ENCODE data around the gene NATD1. TPM values are rescaled to one million over a fixed set of nuclear protein-coding genes. Genes with fewer than 3 reads are reported as not detected.

NATD1 gene
- total and polyA plus RNA-seq, 2 of the 8 experiments (the other 6 are each of a cell fraction or from before 2014, with no cell fraction given): 5.4 to 8.4 TPM

GRCh38 chr17:21249086-21249795, 4.0 kb downstream of the NATD1 start:
- Histone ChIP-seq H3K27ac (ENCODE audit: low read depth, low read length) (no peak overlapping the region), H4K20me1 (replicated peaks in 1 of 2; ENCODE audit: control insufficient read depth in 1 of 2, insufficient read depth in 2 of 2, low read length in 2 of 2) (peaks cover 0 to 8% of the 10 kb centered on the region in 2 experiments), H3K9ac (replicated peaks in 1 of 4; ENCODE audit: extremely low read depth in 1 of 4, low read depth in 3 of 4, low read length in 3 of 4) (no peak overlapping the region), H3K79me2 (ENCODE audit: control insufficient read depth in 1 of 2, insufficient read depth in 2 of 2, low read length in 2 of 2) (no peaks in the 10 kb centered on the region), H3K27me3 (replicated peaks in 1 of 4; ENCODE audit: control insufficient read depth in 3 of 4, extremely low read depth in 1 of 4, insufficient read depth in 3 of 4, low read length in 3 of 4) (peaks cover 0 to 6% (median 4%) of the 10 kb centered on the region in 4 experiments; a peak in 2 of 7 replicates), H3K9me3 (ENCODE audit: insufficient read depth in 2 of 2, low read depth in 1 of 2, low read length in 1 of 2) (no peaks in the 10 kb centered on the region), H3K4me1 (replicated peaks in 1 of 4; ENCODE audit: control insufficient read depth in 3 of 4, insufficient read depth in 4 of 4, low read length in 3 of 4) (peaks cover 0 to 9% (median 4%) of the 10 kb centered on the region in 4 experiments; a peak in 5 of 7 replicates), H3K79me1 (ENCODE audit: low read depth, low read length) (peaks cover 5% of the 10 kb centered on the region), H4K5ac (ENCODE audit: insufficient read length, low read depth, low read length) (no peak overlapping the region), H2BK12ac (ENCODE audit: low read depth, low read length) (no peak overlapping the region), H2BK15ac (ENCODE audit: low read length) (no peak overlapping the region), H3K36me3 (ENCODE audit: control insufficient read depth in 2 of 4, insufficient read depth in 4 of 4, low read length in 3 of 4) (no peaks in the 10 kb centered on the region), H3K18ac (ENCODE audit: extremely low read depth, low read length) (no peak overlapping the region), H2AK5ac (ENCODE audit: low read depth, low read length) (no peak overlapping the region), H3K23me2 (ENCODE audit: low read depth, low read length) (peaks cover 6% of the 10 kb centered on the region; the same call in 1 of the 2 replicates), H3K4me3 (ENCODE audit: extremely low read depth in 1 of 4, insufficient read depth in 2 of 4, low read depth in 3 of 4, low read length in 4 of 4) (no peak overlapping the region), H2AFZ (ENCODE audit: low read length) (no peak overlapping the region), H3K14ac (ENCODE audit: insufficient read length) (no peak overlapping the region), H4K91ac (replicated peaks; ENCODE audit: insufficient read length, low read length) (no peak overlapping the region), H3K4ac (replicated peaks; ENCODE audit: insufficient read length, low read depth, low read length) (no peak overlapping the region), H2BK20ac (ENCODE audit: low read length) (no peak overlapping the region), H4K8ac (ENCODE audit: extremely low read depth, insufficient read depth, low read length) (no peak overlapping the region), H3K4me2 (ENCODE audit: insufficient read depth in 1 of 2, low read depth in 2 of 2, low read length in 2 of 2) (no peak overlapping the region), H3K23ac (ENCODE audit: insufficient read length) (no peak overlapping the region), H3K56ac (replicated peaks; ENCODE audit: insufficient read length, low read depth, low read length) (no peak overlapping the region), H2BK5ac (ENCODE audit: low read depth, low read length) (no peak overlapping the region), H2BK120ac (replicated peaks; ENCODE audit: low read depth, low read length) (no peak overlapping the region)
- TF ChIP-seq POLR2A (IDR thresholded peaks at IDR 0.05; ENCODE audit: control extremely low read depth in 1 of 2, low read depth in 2 of 2, low read length in 2 of 2): no peak
- 91% methylated on average over 12 of the region's 12 CpGs; no CpG with 5 or more reads in 1 of the 2 experiments for WGBS, 2 experiments (ENCODE audit: extremely low coverage in 1 of 2, insufficient coverage in 1 of 2, insufficient read length in 1 of 2, insufficient replicate concordance in 2 of 2, low coverage in 1 of 2, low lambda C conversion rate in 2 of 2, missing lambda C conversion rate in 1 of 2)
- ChIA-PET CTCF (ENCODE audit: partially characterized antibody) (interaction anchor here (0.5 to 6.6 kb wide), 12 partner anchors 9 to 127 kb away, joined by 3 to 42 read pairs (median 4); no protein-coding TSS in a partner anchor), POLR2A (ENCODE audit: partially characterized antibody) (interaction anchor here (0.9 to 1.4 kb wide), 3 partner anchors 9 to 120 kb away, joined by 3 to 5 read pairs (median 3); no protein-coding TSS in a partner anchor)
- no peak for DNase-seq (ENCODE audit: low read depth in 1 of 2, low spot score in 2 of 2)
- FAIRE-seq: no peak
